WTC11 (cell line): ENCODE measurements around the gene CCND1. TPM values are rescaled to one million over a fixed set of nuclear protein-coding genes. Genes with fewer than 3 reads are reported as not detected.
A peak's percentile ranks its signal among the peaks of the same experiment; 100 is the strongest.

Experiments used
- ATAC-seq: fragments of 200-7000 bp; cut with Tn5 transposase; 2 replicates; pipeline ENCODE4 v1.10.0; 2021; ENCODE audit warnings: mild to moderate bottlenecking, moderate library complexity
- CTCF ChIA-PET: fragments of 300-600 bp; sonication (Branson Sonifier 250); formaldehyde crosslinking; loops from one replicate; lab custom pipeline; 2021; ENCODE audit warnings: antibody characterized with exemption; lab: Charles Lee
- POLR2A ChIA-PET: fragments of 350-600 bp; sonication (Branson Sonifier 250); formaldehyde crosslinking; loops from one replicate; lab custom pipeline; 2021; ENCODE audit warnings: antibody characterized with exemption; lab: Charles Lee
- DNase-seq: peaks from one replicate; pipeline ENCODE4 v3.0.0; 2021; ENCODE audit warnings: low spot score
- H3K27ac Mint-ChIP-seq: 2 replicates; pipeline ENCODE4 v1.8.0; 2021; ENCODE audit warnings: mixed read lengths
- H3K27me3 Mint-ChIP-seq: 2 replicates; pipeline ENCODE4 v1.8.0; 2021; ENCODE audit warnings: low read depth, mild to moderate bottlenecking, moderate library complexity, mixed read lengths
- H3K36me3 Mint-ChIP-seq: 2 replicates; pipeline ENCODE4 v1.8.0; 2021; ENCODE audit warnings: mixed read lengths
- H3K4me1 Mint-ChIP-seq: 2 replicates; pipeline ENCODE4 v1.8.0; 2022; ENCODE audit warnings: mixed read lengths
- H3K4me3 Mint-ChIP-seq: 2 replicates; pipeline ENCODE4 v1.8.0; 2021; ENCODE audit warnings: mild to moderate bottlenecking, moderate library complexity, mixed read lengths
- H3K9me3 Mint-ChIP-seq: 2 replicates; pipeline ENCODE4 v1.8.0; 2021; ENCODE audit warnings: mixed read lengths
- ATF1 ChIP-seq: sonication (generic); formaldehyde crosslinking; IDR thresholded peaks from 2 replicates; pipeline ENCODE4 v1.8.1; 2023; ENCODE audit warnings: mild to moderate bottlenecking, moderate library complexity, missing genetic modification reagents
- ATF2 ChIP-seq: sonication (generic); formaldehyde crosslinking; IDR thresholded peaks from 2 replicates; pipeline ENCODE4 v1.8.1; 2022; ENCODE audit warnings: low read depth, missing genetic modification reagents, borderline replicate concordance
- CDX4 ChIP-seq: fragments of 250-450 bp; sonication (Bioruptor Pico); IDR thresholded peaks from 2 replicates; pipeline ENCODE4 v1.9.0; 2021; ENCODE audit warnings: moderate library complexity, mild to moderate bottlenecking, inconsistent platforms, borderline replicate concordance
- E2F1 ChIP-seq: sonication (generic); formaldehyde crosslinking; IDR thresholded peaks from 2 replicates; pipeline ENCODE4 v1.8.0; 2022; ENCODE audit warnings: mild to moderate bottlenecking, missing genetic modification reagents
- ETV6 ChIP-seq: sonication (generic); formaldehyde crosslinking; IDR thresholded peaks from 2 replicates; pipeline ENCODE4 v1.8.1; 2022; ENCODE audit warnings: mild to moderate bottlenecking, missing genetic modification reagents
- GRHL2 ChIP-seq: fragments of 250-450 bp; sonication (Bioruptor Pico); IDR thresholded peaks from 2 replicates; pipeline ENCODE4 v1.8.0; 2022; ENCODE audit warnings: mild to moderate bottlenecking, moderate library complexity; ENCODE audit not compliant: insufficient replicate concordance, severe bottlenecking
- GTF2I ChIP-seq: fragments of 250-450 bp; sonication (Bioruptor Pico); conservative IDR thresholded peaks from 2 replicates; pipeline ENCODE4 v1.4.0; 2021; ENCODE audit warnings: mild to moderate bottlenecking
- IRF2 ChIP-seq: sonication (generic); formaldehyde crosslinking; IDR thresholded peaks from 2 replicates; pipeline ENCODE4 v1.8.0; 2022; ENCODE audit warnings: low read depth, missing genetic modification reagents, borderline replicate concordance
- JAZF1 ChIP-seq: fragments of 250-450 bp; sonication (Bioruptor Pico); IDR thresholded peaks from 2 replicates; pipeline ENCODE4 v1.9.0; 2021; ENCODE audit warnings: moderate library complexity, mild to moderate bottlenecking, inconsistent platforms
- NR1H2 ChIP-seq: sonication (generic); formaldehyde crosslinking; IDR thresholded peaks from 2 replicates; pipeline ENCODE4 v1.9.0; 2021; ENCODE audit warnings: mild to moderate bottlenecking, moderate library complexity, missing genetic modification reagents
- NR2C2 ChIP-seq: sonication (generic); formaldehyde crosslinking; IDR thresholded peaks from 2 replicates; pipeline ENCODE4 v1.8.0; 2022; ENCODE audit warnings: mild to moderate bottlenecking, missing genetic modification reagents
- RORB ChIP-seq: fragments of 250-450 bp; sonication (Bioruptor Pico); IDR thresholded peaks from 2 replicates; pipeline ENCODE4 v1.9.0; 2021; ENCODE audit warnings: mild to moderate bottlenecking
- TCF7 ChIP-seq: sonication (generic); formaldehyde crosslinking; IDR thresholded peaks from 2 replicates; pipeline ENCODE4 v1.8.0; 2022; ENCODE audit warnings: mild to moderate bottlenecking, low read depth, missing genetic modification reagents, moderate library complexity
- TEAD1 ChIP-seq: sonication (generic); formaldehyde crosslinking; IDR thresholded peaks from 2 replicates; pipeline ENCODE4 v1.8.0; 2022; ENCODE audit warnings: mild to moderate bottlenecking, missing genetic modification reagents
- USF1 ChIP-seq: sonication (generic); formaldehyde crosslinking; IDR thresholded peaks from 2 replicates; pipeline ENCODE4 v1.8.0; 2022; ENCODE audit warnings: mild to moderate bottlenecking, missing genetic modification reagents
- ZNF232 ChIP-seq: sonication (generic); formaldehyde crosslinking; IDR thresholded peaks from 2 replicates; pipeline ENCODE4 v1.8.0; 2022; ENCODE audit warnings: mild to moderate bottlenecking, missing genetic modification reagents
- ZNF263 ChIP-seq: sonication (generic); formaldehyde crosslinking; IDR thresholded peaks from 2 replicates; pipeline ENCODE4 v1.8.1; 2022; ENCODE audit warnings: low read depth, mild to moderate bottlenecking, moderate library complexity, missing genetic modification reagents
- ZNF512 ChIP-seq: sonication (generic); formaldehyde crosslinking; IDR thresholded peaks from 2 replicates; pipeline ENCODE4 v1.8.1; 2022; ENCODE audit warnings: missing genetic modification reagents, borderline replicate concordance
- total RNA-seq: library from RNA; stranded (reverse); gene quantifications from 3 replicates; pipeline ENCODE4 v1.2.3, GENCODE V29; 2021
- TF ChIP-seq, protein P1 (sequence below): sonication (generic); formaldehyde crosslinking; IDR thresholded peaks from 2 replicates; pipeline ENCODE4 v1.8.1; 2023; ENCODE audit warnings: mild to moderate bottlenecking, missing genetic modification reagents
- TF ChIP-seq, protein P2 (sequence below): sonication (generic); formaldehyde crosslinking; IDR thresholded peaks from 2 replicates; pipeline ENCODE4 v1.8.1; 2023; ENCODE audit warnings: mild to moderate bottlenecking, missing genetic modification reagents, moderate library complexity
- TF ChIP-seq, protein P3 (sequence below): fragments of 200-600 bp; IDR thresholded peaks from 2 replicates; pipeline ENCODE4 v1.8.0; 2022; ENCODE audit warnings: antibody characterized with exemption

Gene CCND1
- total RNA-seq, 1 experiment from 2014 or later = 212 TPM

GRCh38 chr11:69685348-69685747, 44.4 kb downstream of the CCND1 start:
- TF ChIP-seq GRHL2 (no peak), RORB (CRISPR knock-in tag) (no peak), NR1H2 (CRISPR knock-in tag) (no peak), GTF2I (CRISPR knock-in tag) (0 out of 2 replicates have a peak, but pooled peaks have one; percentile 60)
- Mint-ChIP-seq H3K36me3 (no peaks in the 10 kb centered on the region), H3K4me3 (peak overlapping the region; percentile 46), H3K27ac (no peak overlapping the region), H3K27me3 (peaks cover 10% of the 10 kb centered on the region), H3K4me1 (peaks cover 6% of the 10 kb centered on the region), H3K9me3 (peaks cover 7% of the 10 kb centered on the region)
- CTCF ChIA-PET = interaction anchor here (1.0 to 2.5 kb wide), 7 partner anchors 16 to 228 kb away, joined by 3 to 34 read pairs (median 6); no protein-coding TSS in a partner anchor
- POLR2A ChIA-PET = interaction anchor here (1.5 kb wide), 1 partner anchor 23 kb away, joined by 3 read pairs; no protein-coding TSS in a partner anchor
- ATAC-seq = no peak
- no peak for DNase-seq

- H3K36me3 Mint-ChIP-seq = no peaks in the 10 kb centered on the region
- peaks cover 7% of the 10 kb centered on the region for H3K9me3 Mint-ChIP-seq
- POLR2A ChIA-PET = no interaction called here
- CTCF ChIA-PET = interaction anchor here (0.7 to 1.3 kb wide), 6 partner anchors 14 to 510 kb away, joined by 3 to 6 read pairs (median 4); partner anchors contain the start of gene FGF19
- H3K4me3 Mint-ChIP-seq = no peak overlapping the region
- TF ChIP-seq, protein P1, sequence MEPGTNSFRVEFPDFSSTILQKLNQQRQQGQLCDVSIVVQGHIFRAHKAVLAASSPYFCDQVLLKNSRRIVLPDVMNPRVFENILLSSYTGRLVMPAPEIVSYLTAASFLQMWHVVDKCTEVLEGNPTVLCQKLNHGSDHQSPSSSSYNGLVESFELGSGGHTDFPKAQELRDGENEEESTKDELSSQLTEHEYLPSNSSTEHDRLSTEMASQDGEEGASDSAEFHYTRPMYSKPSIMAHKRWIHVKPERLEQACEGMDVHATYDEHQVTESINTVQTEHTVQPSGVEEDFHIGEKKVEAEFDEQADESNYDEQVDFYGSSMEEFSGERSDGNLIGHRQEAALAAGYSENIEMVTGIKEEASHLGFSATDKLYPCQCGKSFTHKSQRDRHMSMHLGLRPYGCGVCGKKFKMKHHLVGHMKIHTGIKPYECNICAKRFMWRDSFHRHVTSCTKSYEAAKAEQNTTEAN (CRISPR knock-in tag) = no peak
- TF ChIP-seq TEAD1 (CRISPR knock-in tag) (no peak), RORB (CRISPR knock-in tag) (no peak), E2F1 (CRISPR knock-in tag) (no peak), GRHL2 (no peak), ZNF263 (no peak), TCF7 (CRISPR knock-in tag) (no peak), ETV6 (no peak), NR2C2 (CRISPR knock-in tag) (no peak), ATF1 (CRISPR knock-in tag) (no peak)
- TF ChIP-seq, all 79 proteins: peak for 0
- Mint-ChIP-seq H3K27ac (no peak overlapping the region), H3K27me3 (peaks cover 10% of the 10 kb centered on the region), H3K4me1 (peaks cover 9% of the 10 kb centered on the region)
- ATAC-seq (no peak), DNase-seq (no peak)
These were observed 45.5 kb downstream of the CCND1 start for GRCh38 chr11:69686452-69686851.

- CTCF ChIA-PET = interaction anchor here (1.0 to 1.3 kb wide), 4 partner anchors 17 to 203 kb away, joined by 3 to 6 read pairs (median 4); partner anchors contain the start of gene FGF19
- no peak overlapping the region for H3K27ac Mint-ChIP-seq
- POLR2A ChIA-PET = no interaction called here
- TF ChIP-seq ATF1 (CRISPR knock-in tag) = no peak
- TF ChIP-seq ZNF232 (CRISPR knock-in tag) = no peak
- TF ChIP-seq, protein P2, sequence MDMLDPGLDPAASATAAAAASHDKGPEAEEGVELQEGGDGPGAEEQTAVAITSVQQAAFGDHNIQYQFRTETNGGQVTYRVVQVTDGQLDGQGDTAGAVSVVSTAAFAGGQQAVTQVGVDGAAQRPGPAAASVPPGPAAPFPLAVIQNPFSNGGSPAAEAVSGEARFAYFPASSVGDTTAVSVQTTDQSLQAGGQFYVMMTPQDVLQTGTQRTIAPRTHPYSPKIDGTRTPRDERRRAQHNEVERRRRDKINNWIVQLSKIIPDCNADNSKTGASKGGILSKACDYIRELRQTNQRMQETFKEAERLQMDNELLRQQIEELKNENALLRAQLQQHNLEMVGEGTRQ (CRISPR knock-in tag) = no peak
- no peak for TF ChIP-seq IRF2 (CRISPR knock-in tag)
- no peak for TF ChIP-seq JAZF1 (CRISPR knock-in tag)
- TF ChIP-seq USF1 = no peak
- no peak for TF ChIP-seq ATF2
- TF ChIP-seq ZNF512 = no peak
- TF ChIP-seq, protein P3, sequence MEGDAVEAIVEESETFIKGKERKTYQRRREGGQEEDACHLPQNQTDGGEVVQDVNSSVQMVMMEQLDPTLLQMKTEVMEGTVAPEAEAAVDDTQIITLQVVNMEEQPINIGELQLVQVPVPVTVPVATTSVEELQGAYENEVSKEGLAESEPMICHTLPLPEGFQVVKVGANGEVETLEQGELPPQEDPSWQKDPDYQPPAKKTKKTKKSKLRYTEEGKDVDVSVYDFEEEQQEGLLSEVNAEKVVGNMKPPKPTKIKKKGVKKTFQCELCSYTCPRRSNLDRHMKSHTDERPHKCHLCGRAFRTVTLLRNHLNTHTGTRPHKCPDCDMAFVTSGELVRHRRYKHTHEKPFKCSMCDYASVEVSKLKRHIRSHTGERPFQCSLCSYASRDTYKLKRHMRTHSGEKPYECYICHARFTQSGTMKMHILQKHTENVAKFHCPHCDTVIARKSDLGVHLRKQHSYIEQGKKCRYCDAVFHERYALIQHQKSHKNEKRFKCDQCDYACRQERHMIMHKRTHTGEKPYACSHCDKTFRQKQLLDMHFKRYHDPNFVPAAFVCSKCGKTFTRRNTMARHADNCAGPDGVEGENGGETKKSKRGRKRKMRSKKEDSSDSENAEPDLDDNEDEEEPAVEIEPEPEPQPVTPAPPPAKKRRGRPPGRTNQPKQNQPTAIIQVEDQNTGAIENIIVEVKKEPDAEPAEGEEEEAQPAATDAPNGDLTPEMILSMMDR = no peak
- no peak for TF ChIP-seq CDX4 (CRISPR knock-in tag)
These were observed 45.9 kb downstream of the CCND1 start for GRCh38 chr11:69686856-69687255.

More at GRCh38 chr11:69686856-69687255, 45.9 kb downstream of the CCND1 start:
- DNase-seq (no peak), ATAC-seq (no peak)
- Mint-ChIP-seq H3K9me3 (peaks cover 7% of the 10 kb centered on the region), H3K4me3 (no peak overlapping the region), H3K4me1 (peaks cover 9% of the 10 kb centered on the region), H3K27me3 (peaks cover 10% of the 10 kb centered on the region), H3K36me3 (no peaks in the 10 kb centered on the region)
